GM21717 (cell line): ENCODE measurements around the gene HIGD1A.

Experiments
- ATAC-seq: cut with Tn5 transposase; IDR thresholded peaks from one replicate; pipeline ENCODE4 v1.9.1; 2021; ENCODE audit warnings: mild to moderate bottlenecking, moderate library complexity; ENCODE audit not compliant: unreplicated experiment

The HIGD1A gene

GRCh38 chr3:42804106-42804830, at the start of gene HIGD1A:
Gene HIGD1A, minus strand, starts transcription at chr3:42804490. Its CDS starts 10,237 bp downstream, at chr3:42794253.
- ATAC-seq = peak; percentile 99

DNA sequence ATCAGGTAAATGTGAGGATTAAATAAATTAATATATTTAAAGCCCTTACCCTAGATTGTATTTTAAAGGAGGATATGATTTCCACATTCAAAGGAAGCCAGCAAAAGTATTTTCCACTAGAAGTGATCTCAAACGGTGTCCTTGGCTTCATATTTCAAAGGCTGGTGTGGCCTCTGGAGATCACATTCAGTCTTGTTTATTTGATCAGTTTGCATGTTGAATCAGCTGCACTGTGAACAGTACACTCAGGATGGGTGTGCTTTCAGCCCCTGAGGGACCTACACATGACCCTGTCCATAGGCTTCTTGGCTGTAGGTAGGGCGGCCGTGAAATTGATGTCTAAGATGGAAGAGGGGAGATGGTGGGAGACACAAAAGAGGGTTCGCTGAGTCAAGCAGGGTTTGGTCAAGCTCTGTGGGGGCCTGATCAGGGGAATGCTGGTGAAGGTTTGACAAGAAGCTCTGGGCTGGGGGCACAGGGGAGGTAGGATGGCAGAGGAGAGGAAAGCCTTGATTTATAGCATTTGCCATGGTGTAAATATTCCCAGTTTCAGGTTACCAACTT, 49.5 kb upstream of the HIGD1A start:
- no peak for ATAC-seq

DNA sequence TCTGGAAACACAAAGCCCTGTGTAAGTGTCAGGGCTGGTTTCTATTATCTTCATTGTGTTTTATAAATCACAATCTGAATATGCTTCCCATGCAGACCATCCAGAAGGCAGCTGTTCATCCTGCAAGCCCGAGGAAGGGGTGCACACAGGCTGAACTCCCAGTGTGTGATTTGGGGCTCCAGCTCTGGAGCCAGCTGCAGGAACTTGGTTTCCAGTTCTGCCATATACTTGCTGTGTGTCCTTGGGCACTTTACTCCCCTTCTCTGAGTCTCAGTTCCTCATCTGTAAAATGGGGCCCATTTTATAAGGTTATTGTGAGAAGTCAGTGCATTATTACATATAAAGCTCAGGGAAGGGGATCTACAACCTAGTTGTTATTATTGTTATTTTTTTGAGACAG, 48.8 kb upstream of the HIGD1A start:
- no peak for ATAC-seq

- no peak for ATAC-seq
Observed at GRCh38 chr3:42852441-42852840, 48.2 kb upstream of the HIGD1A start.

DNA sequence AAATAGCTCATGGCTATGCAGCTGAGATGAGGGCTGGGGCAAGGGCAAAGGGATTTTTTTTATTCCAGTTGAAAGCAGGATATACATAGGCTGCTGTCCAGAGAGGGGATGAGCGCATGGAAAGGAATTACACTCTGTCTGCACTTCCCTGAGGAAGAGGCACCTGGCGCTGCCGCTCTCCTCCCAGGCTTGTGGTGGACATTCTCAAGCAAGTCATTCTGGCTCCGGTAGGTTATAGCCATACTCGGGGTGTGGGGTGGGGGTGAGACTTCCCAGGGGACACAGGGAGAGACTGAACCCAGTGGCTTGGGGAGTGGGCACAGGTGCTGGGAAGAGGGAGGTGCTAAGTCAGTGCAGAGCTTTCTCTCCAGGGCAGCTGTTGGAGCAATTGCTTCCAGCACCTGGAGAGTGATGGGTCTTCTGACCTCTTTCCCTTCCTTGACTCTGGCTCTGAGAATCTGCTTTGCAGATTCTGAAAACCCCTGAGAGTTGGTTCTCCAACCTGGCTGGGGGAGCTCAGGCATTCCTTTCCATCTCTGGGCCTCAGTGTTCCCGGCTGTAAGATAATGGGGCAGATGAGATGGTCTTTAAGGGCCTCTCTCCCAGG, 47.0 kb upstream of the HIGD1A start:
- no peak for ATAC-seq

GRCh38 chr3:42850263-42850662, 46.0 kb upstream of the HIGD1A start:
- no peak for ATAC-seq

GRCh38 chr3:42849017-42849416, 44.7 kb upstream of the HIGD1A start:
- ATAC-seq = no peak

- no peak for ATAC-seq
Observed at GRCh38 chr3:42847731-42848130, 43.4 kb upstream of the HIGD1A start.

- ATAC-seq = no peak
Observed at GRCh38 chr3:42846685-42847522, 42.6 kb upstream of the HIGD1A start.

DNA sequence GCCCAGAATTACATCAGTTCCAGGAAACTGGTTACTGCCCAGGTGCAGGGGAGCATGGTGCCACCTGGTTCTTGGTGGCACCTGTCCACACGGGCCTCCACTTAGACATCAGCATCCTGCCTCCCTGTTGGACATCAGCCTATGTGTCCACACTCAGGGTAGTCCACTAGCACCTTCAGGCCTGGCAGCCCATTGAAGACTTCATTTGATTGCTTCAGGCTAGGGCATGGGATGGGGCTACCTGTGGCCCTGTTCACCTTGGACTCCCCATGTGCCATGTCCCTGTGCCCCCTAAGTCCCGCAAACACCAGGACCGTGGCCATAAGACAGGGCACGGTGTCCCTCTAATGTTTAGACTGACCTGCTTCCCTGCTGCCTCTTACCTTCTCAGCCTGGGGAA, 40.5 kb upstream of the HIGD1A start:
- no peak for ATAC-seq

DNA sequence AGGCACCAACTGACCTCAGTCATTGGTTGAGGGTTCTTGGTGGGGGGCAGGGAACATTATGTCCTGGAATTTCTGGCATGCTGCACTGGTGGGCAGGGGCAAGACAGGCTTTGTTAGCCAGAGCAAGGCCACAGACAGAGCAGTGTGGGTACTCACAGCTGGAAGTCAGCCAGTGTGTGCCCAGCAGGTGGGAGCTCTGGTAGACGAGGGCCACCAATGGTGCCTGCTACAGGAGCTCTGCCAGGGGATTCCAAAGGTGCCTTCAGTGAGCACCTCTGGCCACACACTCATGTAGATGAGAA, 40.1 kb upstream of the HIGD1A start:
- no peak for ATAC-seq

- no peak for ATAC-seq
Observed at GRCh38 chr3:42843713-42844411, 39.6 kb upstream of the HIGD1A start.

GRCh38 chr3:42841332-42841731, 37.0 kb upstream of the HIGD1A start:
- no peak for ATAC-seq

DNA sequence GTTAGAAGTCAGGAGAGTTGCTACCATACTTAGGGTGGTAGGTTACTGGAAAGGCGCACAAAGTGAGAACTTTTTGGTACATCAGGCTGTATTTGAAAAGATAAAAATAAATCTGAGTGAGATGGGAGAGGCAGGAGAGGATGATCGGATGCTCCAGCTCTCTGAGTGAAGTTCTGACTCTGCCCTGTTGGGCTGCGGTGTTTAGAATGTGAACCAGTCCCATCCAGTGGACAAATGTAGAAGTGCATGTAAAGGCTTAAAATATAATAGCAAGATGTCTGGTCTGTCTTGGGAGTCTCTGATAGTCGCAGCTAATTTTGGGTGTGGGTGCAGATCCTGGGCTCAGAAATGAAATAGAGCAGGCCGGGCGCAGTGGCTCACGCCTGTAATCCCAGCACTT, 35.3 kb upstream of the HIGD1A start:
- ATAC-seq = peak; percentile 89

GRCh38 chr3:42838571-42838970, 34.3 kb upstream of the HIGD1A start:
- no peak for ATAC-seq

DNA sequence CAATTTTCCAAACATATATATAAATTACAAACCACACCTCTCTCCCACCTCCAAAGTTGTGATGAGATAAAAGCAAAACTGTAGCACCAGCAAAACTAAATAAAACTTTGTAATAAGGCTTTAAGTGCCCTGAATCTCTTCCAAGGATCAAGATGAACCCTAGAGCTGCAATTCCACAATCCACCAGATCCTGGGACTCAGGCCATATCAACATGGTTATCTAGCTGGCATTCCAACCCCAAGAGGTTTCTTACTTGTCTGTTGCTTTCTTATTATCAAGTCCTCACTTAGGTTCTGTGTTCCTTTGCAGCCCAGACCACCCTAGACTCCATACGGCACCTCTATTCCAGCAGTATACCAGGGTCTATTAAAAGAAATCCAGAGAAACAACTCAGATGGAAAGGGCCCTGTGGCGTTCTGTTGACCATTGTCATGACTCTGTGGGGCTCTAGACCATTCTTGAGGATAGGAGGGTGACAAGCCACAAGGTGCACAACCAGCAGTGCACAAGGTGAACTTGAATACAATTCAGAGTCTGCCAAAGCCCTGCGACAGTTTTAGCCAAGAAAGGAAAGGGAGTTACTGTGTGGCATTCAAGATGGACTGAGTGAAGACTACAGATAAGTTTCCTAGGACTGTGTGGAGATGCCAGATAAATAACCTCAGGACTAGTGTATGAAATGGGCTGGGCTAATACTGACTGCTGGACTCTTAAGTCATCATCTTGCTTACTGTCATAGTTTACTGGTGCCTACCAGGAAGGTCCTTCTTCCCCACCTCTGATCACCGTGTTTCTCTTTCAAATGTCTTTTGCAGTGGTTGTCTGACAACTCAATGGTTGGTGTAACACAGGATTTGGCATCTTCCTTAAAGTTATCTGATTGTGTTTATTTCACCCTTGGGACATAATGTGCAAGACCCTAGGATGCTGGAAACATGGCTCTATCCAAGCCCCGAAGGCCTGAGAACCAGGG, 32.1 kb upstream of the HIGD1A start:
- ATAC-seq = no peak

GRCh38 chr3:42831321-42831713, 27.0 kb upstream of the HIGD1A start:
- peak; percentile 61 for ATAC-seq

DNA sequence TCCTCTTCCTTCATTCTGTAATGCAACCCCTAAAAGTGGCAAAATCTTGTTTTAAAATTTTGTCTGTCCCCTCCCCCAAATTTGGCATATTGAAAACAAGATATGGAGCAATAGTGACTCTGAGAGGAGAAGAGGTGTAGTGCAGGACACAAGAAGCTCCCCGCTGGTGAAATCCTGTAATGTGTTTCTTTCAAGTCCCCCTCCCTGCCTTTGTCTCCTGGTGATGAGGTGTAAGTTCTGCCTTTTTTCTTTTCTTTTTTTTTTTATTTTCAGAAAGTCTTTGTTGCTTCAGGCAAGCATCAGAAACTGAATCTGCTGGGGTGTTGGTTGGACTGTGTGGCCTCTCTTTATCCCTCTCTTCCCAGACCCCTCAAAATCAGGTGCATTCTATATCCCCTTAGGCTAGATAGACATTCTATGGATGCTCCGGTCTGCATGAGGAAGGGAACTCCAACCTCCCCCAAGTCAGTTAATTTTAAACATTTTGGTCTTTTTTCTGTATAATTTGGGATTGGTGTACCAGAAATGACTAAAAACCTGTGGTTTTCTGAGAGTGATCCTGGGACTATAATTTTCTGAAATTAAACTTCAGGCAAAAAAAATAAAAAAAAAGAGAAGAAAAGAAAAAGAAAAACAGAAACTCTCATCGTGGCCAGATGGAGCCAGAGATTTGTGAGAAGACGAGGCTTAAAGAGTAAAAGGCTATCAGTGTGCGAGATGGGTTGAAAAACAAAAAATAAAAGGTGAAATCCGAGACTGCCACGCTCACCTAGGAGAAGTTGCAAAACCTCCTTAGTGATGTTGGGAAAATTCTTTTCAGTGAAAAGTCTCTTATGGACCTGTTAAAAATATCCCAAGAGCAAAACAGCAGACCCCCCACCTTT, 26.4 kb upstream of the HIGD1A start:
- no peak for ATAC-seq
